GM15510 (cell line): ENCODE results near the gene SYT7.

Source experiments
- POLR2A ChIP-seq: IDR thresholded peaks from 3 replicates; pipeline ENCODE4 v1.6.1; 2011; ENCODE audit warnings: borderline replicate concordance; ENCODE audit not compliant: insufficient read length; ENCODE audit errors: extremely low read depth

SYT7 gene

DNA sequence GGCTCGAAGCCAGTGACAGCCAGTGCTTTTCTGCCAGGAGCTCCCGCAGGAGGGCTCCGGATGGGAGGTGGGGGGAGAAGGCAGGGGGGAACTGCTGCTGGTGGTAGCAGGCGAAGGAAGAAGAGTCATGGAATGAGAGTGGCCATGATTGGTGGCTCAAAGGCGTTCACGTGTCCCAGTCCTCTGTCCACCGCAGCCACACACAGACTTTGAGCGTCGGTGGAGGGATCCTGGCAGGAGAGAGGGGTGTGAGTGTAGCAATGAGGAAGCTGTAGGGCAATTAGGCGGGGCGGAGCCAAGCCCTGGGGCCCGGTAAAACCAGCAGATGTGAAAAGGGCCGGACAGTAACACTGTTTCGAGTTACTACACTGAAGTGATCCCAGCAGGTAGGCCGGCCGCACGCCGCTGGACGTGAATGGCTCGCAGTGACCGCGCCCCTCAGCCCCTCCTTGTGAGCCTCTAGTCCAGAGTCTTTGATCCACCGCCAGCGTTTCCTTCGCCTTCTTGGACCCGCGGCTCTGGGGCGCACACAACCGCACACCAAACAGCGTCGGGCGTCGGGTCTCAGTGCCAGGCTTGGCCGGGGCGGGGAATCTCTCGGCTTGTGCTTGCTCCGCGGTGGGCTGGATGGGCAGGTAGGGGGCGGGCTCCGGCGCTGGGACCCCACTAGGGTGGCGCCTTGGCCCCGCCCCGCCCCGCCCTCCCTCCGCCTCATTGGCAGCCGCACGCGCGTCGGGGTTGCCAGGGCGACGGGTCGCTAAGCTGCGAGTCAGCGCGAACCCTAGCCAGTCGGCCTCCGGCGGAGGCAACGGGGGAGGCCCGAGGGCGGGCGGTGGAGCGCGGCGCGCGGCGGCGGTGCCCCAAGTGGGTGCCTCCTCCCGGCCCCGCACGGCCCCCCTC is 72.7 kb downstream of the SYT7 start, which contains the start of gene LRRC10B:
Gene LRRC10B, plus strand, starts transcription at position 788 of the 900 bp plus-strand sequence. CDS start 250 bp downstream, outside the sequence.
- TF ChIP-seq POLR2A = no peak

DNA sequence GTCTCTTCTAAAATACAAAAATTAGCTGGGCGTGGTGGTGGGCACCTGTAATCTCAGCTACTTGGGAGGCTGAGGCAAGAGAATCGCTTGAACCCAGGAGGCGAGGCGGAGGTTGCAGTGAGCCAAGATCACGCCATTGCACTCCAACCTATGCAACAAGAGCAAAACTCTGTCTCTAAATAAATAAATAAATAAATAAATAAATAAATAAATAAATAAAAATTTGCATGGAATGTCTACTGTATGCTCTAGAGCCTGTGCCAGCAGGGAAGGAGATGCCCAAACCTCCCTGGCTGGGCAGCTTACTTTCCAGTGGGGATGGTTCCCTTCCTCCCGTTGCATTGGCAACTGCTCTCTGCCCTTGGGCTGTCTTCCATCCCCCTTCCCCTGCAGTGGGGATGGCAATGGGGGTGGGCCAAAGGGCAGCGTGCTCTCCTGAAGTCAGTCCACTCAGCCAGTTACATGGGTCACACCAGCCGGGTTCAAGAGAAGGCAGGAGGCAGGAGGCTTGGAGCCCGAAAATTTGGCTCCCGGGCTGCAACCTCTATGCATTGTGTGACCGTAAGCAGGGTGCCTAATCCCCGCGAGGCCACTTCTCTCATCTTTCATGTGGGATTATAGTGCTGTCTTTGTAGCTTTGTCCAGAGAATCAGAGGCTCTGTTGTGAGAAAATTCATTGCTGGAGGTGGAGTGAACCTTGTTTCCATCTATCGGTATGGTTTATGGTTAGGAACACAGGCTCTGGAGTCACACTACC is 73.7 kb downstream of the SYT7 start:
- no peak for TF ChIP-seq POLR2A

DNA sequence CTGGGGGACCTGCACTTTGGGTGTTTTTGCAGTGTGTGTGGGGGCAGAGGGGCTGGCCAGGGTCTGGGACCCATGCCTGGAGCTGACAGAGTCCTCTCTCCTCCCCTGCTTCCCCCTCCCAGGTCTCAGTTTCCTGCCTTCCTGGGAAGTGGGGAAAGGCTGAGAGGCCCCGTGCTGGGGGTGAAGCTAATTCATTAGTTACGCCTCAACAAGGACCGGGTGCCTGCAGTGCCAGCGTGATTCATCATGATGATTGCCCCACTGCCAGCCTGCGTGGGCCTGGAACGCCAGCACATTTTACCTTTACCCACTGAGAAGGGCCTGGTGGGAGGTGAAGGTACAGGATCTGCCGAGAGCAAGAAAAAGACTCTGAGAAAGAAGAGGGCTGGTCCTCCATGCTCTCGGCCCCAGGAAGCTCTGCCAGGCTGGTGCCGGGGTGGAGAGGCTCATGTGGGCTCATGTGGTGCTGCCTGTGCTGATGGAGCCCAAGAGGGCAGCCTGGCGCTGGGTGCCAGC is 75.2 kb downstream of the SYT7 start:
- TF ChIP-seq POLR2A = no peak

DNA sequence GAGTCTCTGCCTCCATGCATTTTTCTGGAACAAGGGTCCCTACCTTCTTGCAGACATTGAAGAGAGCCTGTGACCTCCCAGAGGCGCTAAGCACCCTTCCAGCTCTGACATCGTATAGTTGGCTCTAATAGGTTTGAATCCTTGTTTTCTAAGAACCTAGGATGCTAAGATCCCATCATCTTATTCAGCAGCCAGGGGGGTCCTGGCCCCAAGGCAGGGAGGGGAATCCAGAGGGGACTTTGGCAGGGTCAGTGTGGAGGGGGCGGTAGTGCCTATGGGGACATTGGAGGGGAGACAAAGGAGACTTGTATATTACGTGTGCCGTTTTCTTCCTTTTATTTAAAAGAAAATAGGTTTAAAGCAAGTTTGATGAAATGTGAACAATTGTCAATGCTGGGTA is 75.8 kb downstream of the SYT7 start:
- TF ChIP-seq POLR2A = no peak

DNA sequence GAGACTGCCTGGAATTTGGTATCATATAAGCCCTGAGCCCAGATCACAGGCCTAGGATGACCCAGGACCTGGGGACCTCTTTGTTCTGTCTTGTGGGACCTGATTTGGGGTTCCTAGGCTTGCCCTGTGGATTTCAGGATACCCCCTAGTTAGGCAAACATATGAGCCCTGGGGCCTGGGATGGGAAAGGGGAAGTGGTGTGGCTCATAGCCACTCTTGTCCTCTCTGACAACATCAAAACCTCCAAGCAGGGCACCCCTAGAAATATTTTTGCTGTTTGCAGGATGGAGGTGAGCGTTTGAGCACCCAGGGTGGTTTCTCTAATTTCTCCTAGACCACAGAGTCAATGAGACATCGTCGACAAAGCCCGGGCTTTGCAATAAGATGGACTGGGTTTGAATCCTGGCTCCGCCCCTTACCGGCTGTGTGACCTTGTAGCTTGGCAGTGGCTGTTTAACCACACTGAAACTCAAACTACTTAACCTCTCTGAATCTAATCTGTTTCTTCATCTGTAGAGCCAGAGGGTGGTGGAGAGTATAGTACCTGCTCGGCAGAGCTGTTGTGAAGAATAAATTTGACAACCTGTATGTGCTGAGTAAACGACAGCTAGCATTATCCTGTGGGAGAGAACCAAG is 77.6 kb downstream of the SYT7 start:
- no peak for TF ChIP-seq POLR2A

DNA sequence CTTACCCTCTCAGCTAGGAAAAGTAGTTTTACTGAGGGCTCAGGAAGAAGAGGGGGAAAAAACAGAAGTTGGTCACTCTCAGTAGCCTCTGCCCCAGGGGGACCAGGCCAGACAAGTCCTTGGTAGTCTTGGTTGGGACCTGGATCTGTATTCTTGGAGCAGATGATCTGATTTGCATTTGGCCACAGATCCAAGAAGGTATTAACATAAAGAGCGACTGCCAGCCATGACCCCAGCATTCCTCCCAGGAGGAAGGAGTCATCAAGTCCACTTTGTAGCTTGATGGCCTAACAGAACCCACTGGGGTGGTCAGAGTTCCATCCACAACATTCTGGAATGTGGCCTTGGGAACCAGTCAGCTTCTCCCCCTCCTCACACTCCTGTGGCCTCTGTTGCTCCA is 78.4 kb downstream of the SYT7 start:
- TF ChIP-seq POLR2A = no peak

DNA sequence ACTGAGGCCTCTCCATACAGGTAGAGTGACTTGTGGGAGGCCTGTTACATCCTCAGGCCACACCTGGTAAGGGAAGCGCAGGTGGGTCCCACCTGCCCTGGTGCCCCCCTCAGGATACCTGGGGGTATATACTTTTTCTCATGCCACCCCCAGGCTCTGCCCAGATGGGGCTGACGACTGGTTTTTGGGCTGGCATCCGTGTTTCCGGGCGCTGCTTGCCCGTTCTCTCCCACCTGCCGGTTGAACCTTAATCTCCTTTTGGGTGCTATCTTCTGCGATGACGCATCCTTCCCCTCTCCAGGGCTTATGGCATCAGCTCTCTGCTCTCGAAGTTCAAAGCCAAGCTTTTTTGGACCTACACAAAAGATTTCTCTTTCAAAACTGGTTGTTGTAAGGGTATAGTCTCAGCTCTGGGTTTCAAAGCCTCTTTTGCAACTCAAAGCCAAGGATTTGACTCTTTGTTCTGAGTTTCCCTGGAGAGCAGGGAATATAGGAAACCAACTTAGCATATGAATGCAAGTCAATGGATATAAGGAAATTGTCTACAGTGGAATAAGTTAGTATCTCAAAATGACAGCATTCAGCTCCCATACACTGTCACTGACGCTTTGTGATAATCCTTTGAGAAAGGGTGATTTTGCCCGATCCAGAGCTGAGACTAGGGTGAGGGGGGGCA is 80.9 kb downstream of the SYT7 start:
- TF ChIP-seq POLR2A = no peak

DNA sequence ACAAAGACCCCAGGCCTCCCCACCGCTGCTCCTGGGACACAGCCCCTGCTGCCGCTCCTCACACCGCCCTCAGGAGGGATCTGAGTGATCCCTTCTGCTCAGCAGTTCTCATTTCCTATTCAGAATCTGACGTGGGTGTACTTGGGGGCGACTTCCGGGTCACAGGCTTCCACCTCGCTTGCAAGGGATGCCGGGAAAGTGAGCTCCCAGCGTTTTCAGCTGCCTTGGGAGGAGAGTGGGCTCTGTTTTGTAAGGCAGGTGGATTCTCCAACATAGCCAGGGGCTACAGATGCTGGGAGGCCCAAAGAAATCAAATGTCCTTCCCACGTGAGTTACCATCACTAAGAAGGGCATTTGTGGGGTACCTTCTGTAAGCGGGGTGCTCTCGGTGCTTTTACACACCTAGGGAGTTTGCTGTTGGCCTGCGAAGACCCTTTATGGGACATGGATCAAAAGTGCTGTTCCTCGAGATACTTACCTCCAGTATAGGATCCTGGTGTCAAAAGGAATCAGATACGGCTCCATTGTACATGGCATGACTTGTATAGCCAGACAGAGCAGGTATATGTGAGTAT is 82.0 kb downstream of the SYT7 start:
- no peak for TF ChIP-seq POLR2A

DNA sequence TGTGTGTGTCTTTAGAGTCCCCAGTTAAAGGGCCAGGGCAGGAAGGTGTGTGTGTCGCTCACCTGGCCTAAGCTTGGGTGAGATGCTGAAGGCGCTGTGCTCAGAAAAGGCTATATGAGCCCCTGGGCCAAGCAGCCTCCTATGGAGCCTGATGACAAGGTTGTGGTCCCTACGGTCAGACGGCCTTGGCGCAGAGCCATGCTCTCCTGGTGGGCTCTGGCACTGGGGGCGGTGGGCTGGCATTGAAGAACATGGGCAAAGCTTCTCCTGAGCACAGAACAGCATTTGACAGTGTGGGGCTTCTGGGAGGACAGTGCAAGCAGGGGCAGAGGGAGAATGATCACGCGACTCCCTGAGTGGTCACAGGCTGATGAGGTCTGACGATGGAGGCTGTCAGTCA is 83.0 kb downstream of the SYT7 start:
- TF ChIP-seq POLR2A = no peak

DNA sequence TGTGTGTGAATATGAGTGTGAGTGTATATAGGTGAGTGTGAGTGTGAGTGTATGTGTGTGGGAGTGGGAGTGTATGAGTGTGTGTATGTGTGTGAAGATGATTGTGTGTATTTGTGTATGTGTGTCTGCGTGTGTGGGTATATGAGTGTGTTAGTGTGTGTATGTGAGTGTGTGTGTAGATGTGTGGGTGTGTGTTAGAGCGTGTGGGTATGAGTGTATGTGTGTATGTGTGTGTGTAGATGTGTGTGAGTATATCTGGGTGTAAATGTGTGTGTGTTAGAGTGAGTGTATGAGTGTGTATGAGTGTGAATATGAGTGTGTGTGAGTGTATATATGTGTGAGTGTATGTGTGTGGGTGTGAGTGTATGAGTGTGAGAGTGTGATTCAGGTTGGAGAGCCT is 83.4 kb downstream of the SYT7 start:
- TF ChIP-seq POLR2A = no peak

DNA sequence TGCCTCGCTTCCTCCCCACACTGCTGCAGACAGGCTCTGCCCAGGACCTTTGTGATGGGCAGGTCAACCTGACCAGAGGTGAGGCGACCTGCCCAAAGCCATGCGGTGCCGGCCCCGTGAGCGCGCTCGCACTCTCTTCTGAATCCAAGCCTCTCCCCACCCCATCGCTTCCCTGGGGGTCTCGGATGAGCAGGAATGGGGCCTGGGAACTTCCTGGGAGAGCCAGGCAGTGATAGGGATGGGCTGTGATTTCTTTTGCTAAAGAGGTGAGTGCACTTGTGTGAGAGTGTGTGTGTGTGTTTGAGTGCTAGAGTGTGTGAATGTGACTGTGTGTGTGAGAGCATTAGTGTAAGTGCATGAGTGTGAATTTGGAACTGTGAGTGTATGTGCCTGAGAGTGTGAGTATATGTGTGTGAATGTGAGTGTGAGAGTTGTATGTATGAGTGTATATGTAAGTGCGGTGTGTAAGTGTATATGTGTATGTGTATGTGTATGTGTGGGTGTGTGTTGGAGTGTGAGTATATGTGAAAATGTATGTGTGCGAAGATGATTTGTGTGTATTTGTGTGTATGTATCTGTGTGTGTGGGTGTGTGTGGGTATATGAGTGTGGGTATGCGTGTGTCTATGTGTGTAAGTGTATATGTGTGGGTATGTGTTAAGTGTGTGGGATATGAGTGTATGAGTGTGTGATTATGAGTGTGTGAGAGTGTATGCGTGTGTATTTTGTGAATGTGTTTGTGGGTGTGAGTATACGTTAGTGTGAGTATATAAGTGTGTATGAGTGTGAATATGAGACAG is 84.1 kb downstream of the SYT7 start:
- no peak for TF ChIP-seq POLR2A

DNA sequence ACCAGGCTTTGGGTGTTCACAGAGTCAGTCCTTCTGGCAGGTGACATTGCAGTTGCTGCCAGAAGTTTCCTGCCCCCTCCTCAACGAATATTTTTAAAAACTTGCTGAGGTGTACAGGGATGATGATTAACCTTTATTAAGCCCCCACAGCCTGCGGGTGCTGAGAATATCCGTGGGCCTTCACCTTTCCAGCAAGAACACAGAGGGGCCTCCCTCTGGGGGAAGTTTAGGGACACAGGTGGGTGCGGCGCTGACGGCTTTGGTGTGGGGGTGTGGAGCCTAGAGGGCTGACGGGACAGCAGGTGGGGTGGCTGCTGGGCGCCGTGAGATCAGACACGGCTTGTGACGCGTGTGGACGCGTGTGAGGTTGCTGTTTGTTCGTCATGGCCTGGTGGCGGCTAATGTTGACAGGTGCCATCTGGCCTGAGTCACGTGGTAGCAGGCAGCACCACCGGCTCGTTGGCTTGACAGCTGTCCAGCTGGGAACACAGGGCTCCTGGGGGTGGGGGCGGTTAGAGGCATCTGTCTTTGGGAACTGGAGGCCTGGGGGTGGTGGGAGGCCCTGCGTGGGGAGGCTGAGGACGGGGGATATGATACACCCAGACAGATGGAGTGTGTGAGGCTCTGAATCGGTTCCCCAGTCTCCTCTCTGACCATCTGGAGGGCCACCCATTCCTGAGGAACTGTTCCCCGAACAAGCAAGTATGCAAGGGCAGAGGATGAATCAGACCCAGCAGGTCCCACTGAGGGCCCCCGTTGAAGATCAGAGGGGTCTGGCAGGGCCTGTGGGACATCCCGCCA is 84.9 kb downstream of the SYT7 start:
- no peak for TF ChIP-seq POLR2A
